ENCODE measurements around the gene KLHL41. TPM values are rescaled to one million over a fixed set of nuclear protein-coding genes. Genes with fewer than 3 reads are reported as not detected.

The KLHL41 gene
- polyA plus RNA-seq, 1 donor (not counting 4 experiments of a cell fraction or from before 2014, with no cell fraction given) = 0.24 TPM

- Histone ChIP-seq H3K27me3 (ENCODE audit: control insufficient read depth, extremely low read depth, insufficient read depth, low read length) (no peaks in the 10 kb centered on the region), H3K9me1 (ENCODE audit: control insufficient read depth, extremely low read depth, insufficient read depth, low read length) (no peaks in the 10 kb centered on the region), H2AFZ (ENCODE audit: control insufficient read depth, low read length) (peak overlapping the region; percentile 99), H3K79me2 (ENCODE audit: control insufficient read depth, insufficient read depth, low read length) (no peaks in the 10 kb centered on the region), H3K9me3 (ENCODE audit: control insufficient read depth, low read depth, low read length) (no peaks in the 10 kb centered on the region), H4K20me1 (ENCODE audit: control insufficient read depth, extremely low read depth, insufficient read depth, low read length) (no peaks in the 10 kb centered on the region), H3K4me1 (ENCODE audit: control insufficient read depth, extremely low read depth, insufficient read depth, low read length) (peaks cover 6% of the 10 kb centered on the region), H3K9ac (ENCODE audit: control insufficient read depth, extremely low read depth, insufficient read depth, low read length) (peak overlapping the region; percentile 80), H3K4me3 (ENCODE audit: control insufficient read depth in 2 of 3, extremely low read depth in 1 of 3, insufficient read depth in 2 of 3, low read depth in 1 of 3, low read length in 3 of 3) (peak overlapping the region; percentile 63 to 73 (median 65)), H3K27ac (ENCODE audit: control insufficient read depth, insufficient read depth, low read length) (peak overlapping the region; percentile 58), H3K4me2 (ENCODE audit: control insufficient read depth, extremely low read depth, insufficient read depth, low read depth, low read length) (peak overlapping the region; percentile 93), H3K36me3 (ENCODE audit: control insufficient read depth in 2 of 2, extremely low read depth in 1 of 2, insufficient read depth in 2 of 2, low read length in 2 of 2) (peaks cover 0 to 3% of the 10 kb centered on the region in 2 experiments)
- DNase-seq (ENCODE audit: low read depth, low spot score) = no peak
- TF ChIP-seq CTCF (optimal IDR thresholded peaks at IDR 0.05 in 1 of 3, IDR thresholded peaks at IDR 0.05 in 1 of 3, conservative IDR thresholded peaks at IDR 0.05 in 1 of 3; ENCODE audit: extremely low read depth in 1 of 3, insufficient read depth in 2 of 3, low read length in 3 of 3) (no peak), EZH2 (IDR thresholded peaks at IDR 0.05; ENCODE audit: low read length) (no peak)
- FAIRE-seq = no peak
- dilution Hi-C loops (cut with MboI; ENCODE audit: extremely low pct_ligation_motif_present, low sequenced_read_pairs) = no loop called here
Measured at GRCh38 chr2:169478745-169479256, 30.7 kb upstream of the KLHL41 start.

GRCh38 chr2:169479257-169480078 is 30.0 kb upstream of the KLHL41 start, which contains the start of gene BBS5:
Gene BBS5, plus strand, starts transcription at chr2:169479494. Its CDS starts 60 bp downstream, at chr2:169479554.
- no peak for FAIRE-seq
- peak within 1 kb of the TSS; percentile 63 to 73 (median 65) for H3K4me3 ChIP-seq (ENCODE audit: control insufficient read depth in 2 of 3, extremely low read depth in 1 of 3, insufficient read depth in 2 of 3, low read depth in 1 of 3, low read length in 3 of 3)
- dilution Hi-C loops (cut with MboI; ENCODE audit: extremely low pct_ligation_motif_present, low sequenced_read_pairs) = no loop called here
- DNase-seq (ENCODE audit: low read depth, low spot score) = no peak
- no peaks in the 10 kb centered on the region for H4K20me1 ChIP-seq (ENCODE audit: control insufficient read depth, extremely low read depth, insufficient read depth, low read length)
- peak within 1 kb of the TSS; percentile 58 for H3K27ac ChIP-seq (ENCODE audit: control insufficient read depth, insufficient read depth, low read length)
- peak; percentile 40 to 64 (median 60) for TF ChIP-seq CTCF (optimal IDR thresholded peaks at IDR 0.05 in 1 of 3, IDR thresholded peaks at IDR 0.05 in 1 of 3, conservative IDR thresholded peaks at IDR 0.05 in 1 of 3; ENCODE audit: extremely low read depth in 1 of 3, insufficient read depth in 2 of 3, low read length in 3 of 3)
- TF ChIP-seq EZH2 (IDR thresholded peaks at IDR 0.05; ENCODE audit: low read length) = no peak
- H3K27me3 ChIP-seq (ENCODE audit: control insufficient read depth, extremely low read depth, insufficient read depth, low read length) = no peaks in the 10 kb centered on the region
- H3K4me2 ChIP-seq (ENCODE audit: control insufficient read depth, extremely low read depth, insufficient read depth, low read depth, low read length) = peak within 1 kb of the TSS; percentile 93
- H3K36me3 ChIP-seq (ENCODE audit: control insufficient read depth in 2 of 2, extremely low read depth in 1 of 2, insufficient read depth in 2 of 2, low read length in 2 of 2) = peaks cover 0 to 3% of the 10 kb centered on the region in 2 experiments
- H3K9me1 ChIP-seq (ENCODE audit: control insufficient read depth, extremely low read depth, insufficient read depth, low read length) = no peaks in the 10 kb centered on the region
- H3K9me3 ChIP-seq (ENCODE audit: control insufficient read depth, low read depth, low read length) = no peaks in the 10 kb centered on the region
- H3K4me1 ChIP-seq (ENCODE audit: control insufficient read depth, extremely low read depth, insufficient read depth, low read length) = peaks cover 6% of the 10 kb centered on the region
- peak within 1 kb of the TSS; percentile 80 for H3K9ac ChIP-seq (ENCODE audit: control insufficient read depth, extremely low read depth, insufficient read depth, low read length)
- H2AFZ ChIP-seq (ENCODE audit: control insufficient read depth, low read length) = peak within 1 kb of the TSS; percentile 99
- H3K79me2 ChIP-seq (ENCODE audit: control insufficient read depth, insufficient read depth, low read length) = no peaks in the 10 kb centered on the region
